ENCODE measurements around the gene TRIM45.

TRIM45 gene

DNA sequence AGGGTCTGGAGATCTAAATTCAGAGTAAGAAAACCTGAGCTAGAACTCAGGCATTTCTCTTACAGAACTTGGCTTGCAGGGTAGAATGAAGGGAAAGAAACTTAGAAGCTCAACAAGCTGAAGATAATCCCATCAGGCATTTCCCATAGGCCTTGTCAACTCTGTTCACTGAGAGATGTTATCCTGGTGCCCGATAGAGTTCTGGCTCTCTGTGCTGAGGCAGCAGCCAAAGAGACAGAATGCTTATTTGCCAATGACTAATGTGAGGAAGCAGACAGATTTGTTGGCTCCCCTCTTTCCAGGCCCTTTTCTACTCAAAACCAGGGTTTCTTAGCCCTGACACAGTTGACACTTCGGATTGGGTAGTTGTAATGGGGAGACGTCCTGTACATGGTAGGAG, 22.3 kb upstream of the TRIM45 start:
- H3K4me3 ChIP-seq (ENCODE audit: low read length), result no peak overlapping the region
- DNase-seq (ENCODE audit: low read depth), result peak; percentile 81
- TF ChIP-seq, protein P1, sequence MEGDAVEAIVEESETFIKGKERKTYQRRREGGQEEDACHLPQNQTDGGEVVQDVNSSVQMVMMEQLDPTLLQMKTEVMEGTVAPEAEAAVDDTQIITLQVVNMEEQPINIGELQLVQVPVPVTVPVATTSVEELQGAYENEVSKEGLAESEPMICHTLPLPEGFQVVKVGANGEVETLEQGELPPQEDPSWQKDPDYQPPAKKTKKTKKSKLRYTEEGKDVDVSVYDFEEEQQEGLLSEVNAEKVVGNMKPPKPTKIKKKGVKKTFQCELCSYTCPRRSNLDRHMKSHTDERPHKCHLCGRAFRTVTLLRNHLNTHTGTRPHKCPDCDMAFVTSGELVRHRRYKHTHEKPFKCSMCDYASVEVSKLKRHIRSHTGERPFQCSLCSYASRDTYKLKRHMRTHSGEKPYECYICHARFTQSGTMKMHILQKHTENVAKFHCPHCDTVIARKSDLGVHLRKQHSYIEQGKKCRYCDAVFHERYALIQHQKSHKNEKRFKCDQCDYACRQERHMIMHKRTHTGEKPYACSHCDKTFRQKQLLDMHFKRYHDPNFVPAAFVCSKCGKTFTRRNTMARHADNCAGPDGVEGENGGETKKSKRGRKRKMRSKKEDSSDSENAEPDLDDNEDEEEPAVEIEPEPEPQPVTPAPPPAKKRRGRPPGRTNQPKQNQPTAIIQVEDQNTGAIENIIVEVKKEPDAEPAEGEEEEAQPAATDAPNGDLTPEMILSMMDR (conservative IDR thresholded peaks at IDR 0.05; ENCODE audit: low read depth, low read length), result no peak

DNA sequence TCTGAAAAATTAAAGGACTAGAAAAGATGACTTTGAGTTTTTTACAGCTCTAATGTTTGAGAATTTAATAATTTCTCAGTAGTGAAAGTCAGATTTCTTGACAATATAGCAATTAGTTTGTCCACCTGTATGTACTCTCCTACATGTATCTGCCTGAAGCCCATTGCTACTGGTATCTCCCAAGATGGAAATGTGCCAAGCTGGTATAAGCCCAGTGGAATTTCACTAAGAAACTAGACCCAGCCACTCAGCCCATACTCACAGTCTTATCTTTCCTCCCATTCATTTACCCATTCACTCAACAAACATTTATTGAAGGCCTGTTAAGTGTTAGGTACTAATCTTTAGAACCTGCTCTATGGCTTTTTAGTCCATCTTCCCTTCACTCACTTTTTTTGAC, 21.6 kb upstream of the TRIM45 start:
- TF ChIP-seq, protein P1 (conservative IDR thresholded peaks at IDR 0.05; ENCODE audit: low read depth, low read length), result no peak
- no peak for DNase-seq (ENCODE audit: low read depth)
- H3K4me3 ChIP-seq (ENCODE audit: low read length), result no peak overlapping the region

DNA sequence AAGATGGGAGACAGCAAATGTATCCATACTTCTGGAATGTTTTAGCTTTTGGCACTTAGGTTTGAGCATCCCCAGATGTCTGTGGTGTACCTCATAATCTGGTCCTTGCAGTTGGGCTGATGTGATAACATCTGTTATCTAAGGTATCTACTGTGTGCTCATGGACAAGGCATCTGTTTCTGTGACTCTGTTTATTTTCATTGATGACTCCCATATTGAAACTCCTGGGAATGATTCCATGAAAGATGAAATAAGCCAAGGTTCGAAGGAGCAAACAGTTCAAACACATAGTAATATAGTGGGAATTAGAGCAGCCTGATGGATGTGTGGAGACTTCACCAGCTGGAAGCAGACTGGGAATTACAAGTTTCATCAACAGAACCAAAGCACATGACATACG, 20.7 kb upstream of the TRIM45 start:
- H3K4me3 ChIP-seq (ENCODE audit: low read length), result no peak overlapping the region
- TF ChIP-seq, protein P1 (conservative IDR thresholded peaks at IDR 0.05; ENCODE audit: low read depth, low read length), result no peak
- no peak for DNase-seq (ENCODE audit: low read depth)

GRCh38 chr1:117138561-117138960, 17.0 kb upstream of the TRIM45 start:
- DNase-seq (ENCODE audit: low read depth), result no peak
- no peak overlapping the region for H3K4me3 ChIP-seq (ENCODE audit: low read length)
- TF ChIP-seq, protein P1 (conservative IDR thresholded peaks at IDR 0.05; ENCODE audit: low read depth, low read length), result no peak

DNA sequence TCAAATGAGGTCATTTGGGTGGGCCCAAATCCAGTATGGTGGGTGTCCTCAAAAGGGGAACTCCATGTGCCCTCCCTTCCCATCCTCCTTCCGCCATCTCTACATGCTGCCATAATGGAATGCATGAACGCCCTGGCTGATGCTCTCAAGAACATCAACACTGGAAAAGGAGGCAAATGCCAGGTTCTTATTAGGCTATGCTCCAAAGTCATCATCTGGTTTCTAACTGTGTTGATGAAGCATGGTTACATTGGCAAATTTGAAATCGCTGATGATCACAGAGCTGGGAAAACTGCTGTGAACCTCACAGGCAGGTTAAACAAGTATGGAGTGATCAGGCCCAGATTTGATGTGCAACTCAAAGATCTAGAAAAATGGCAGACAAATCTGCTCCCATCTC, 16.6 kb upstream of the TRIM45 start:
- no peak overlapping the region for H3K4me3 ChIP-seq (ENCODE audit: low read length)
- no peak for DNase-seq (ENCODE audit: low read depth)
- TF ChIP-seq, protein P1 (conservative IDR thresholded peaks at IDR 0.05; ENCODE audit: low read depth, low read length), result no peak

GRCh38 chr1:117137281-117137855, 15.8 kb upstream of the TRIM45 start:
- TF ChIP-seq, protein P1 (conservative IDR thresholded peaks at IDR 0.05; ENCODE audit: low read depth, low read length), result no peak
- no peak for DNase-seq (ENCODE audit: low read depth)
- no peak overlapping the region for H3K4me3 ChIP-seq (ENCODE audit: low read length)

- DNase-seq (ENCODE audit: low read depth), result no peak
- TF ChIP-seq, protein P1 (conservative IDR thresholded peaks at IDR 0.05; ENCODE audit: low read depth, low read length), result no peak
- no peak overlapping the region for H3K4me3 ChIP-seq (ENCODE audit: low read length)
These were observed 15.2 kb upstream of the TRIM45 start for GRCh38 chr1:117136749-117137148.
